RWPE2 (cell line): ENCODE measurements around the gene ADCY1.

Experiments used
- ATAC-seq: fragments of 200-7000 bp; cut with Tn5 transposase; 3 replicates; pipeline ENCODE4 v1.9.1; 2021; ENCODE audit warnings: low read depth
- DNase-seq: peaks from one replicate; pipeline ENCODE4 v3.0.0-alpha.2; 2020; ENCODE audit warnings: low spot score
- H3K27ac ChIP-seq: fragments of 450-650 bp; 2 replicates; pipeline ENCODE4 v1.5.1; 2017; ENCODE audit warnings: mild to moderate bottlenecking; ENCODE audit not compliant: poor library complexity, severe bottlenecking
- H3K27me3 ChIP-seq: fragments of 250-450 bp; sonication (Bioruptor Pico); 2 replicates; pipeline ENCODE4 v1.5.1; 2021; ENCODE audit warnings: mild to moderate bottlenecking, moderate library complexity; ENCODE audit not compliant: insufficient read depth, poor library complexity, severe bottlenecking
- H3K36me3 ChIP-seq: fragments of 250-450 bp; sonication (Bioruptor Pico); 2 replicates; pipeline ENCODE4 v1.5.1; 2020; ENCODE audit warnings: low read depth, mild to moderate bottlenecking, moderate library complexity
- H3K4me1 ChIP-seq: fragments of 250-450 bp; sonication (Bioruptor Pico); 2 replicates; pipeline ENCODE4 v1.5.1; 2021; ENCODE audit warnings: mild to moderate bottlenecking, moderate library complexity; ENCODE audit not compliant: insufficient read depth, poor library complexity, severe bottlenecking
- H3K4me3 ChIP-seq: fragments of 250-450 bp; sonication (Bioruptor Pico); 2 replicates; pipeline ENCODE4 v1.5.1; 2021; ENCODE audit warnings: mild to moderate bottlenecking, moderate library complexity; ENCODE audit not compliant: severe bottlenecking
- H3K9me3 ChIP-seq: fragments of 250-450 bp; sonication (Bioruptor Pico); 2 replicates; pipeline ENCODE4 v1.5.1; 2021; ENCODE audit warnings: mild to moderate bottlenecking, moderate library complexity; ENCODE audit not compliant: severe bottlenecking
- CTCF ChIP-seq: fragments of 450-650 bp; IDR thresholded peaks from one replicate; pipeline ENCODE4 v1.5.1; 2017; ENCODE audit warnings: mild to moderate bottlenecking, moderate library complexity; ENCODE audit not compliant: poor library complexity, severe bottlenecking

The ADCY1 gene

GRCh38 chr7:45659496-45660139 lies 85.5 kb downstream of the ADCY1 start:
- no peak for TF ChIP-seq CTCF
- H3K4me1 ChIP-seq: no peaks in the 10 kb centered on the region

DNA sequence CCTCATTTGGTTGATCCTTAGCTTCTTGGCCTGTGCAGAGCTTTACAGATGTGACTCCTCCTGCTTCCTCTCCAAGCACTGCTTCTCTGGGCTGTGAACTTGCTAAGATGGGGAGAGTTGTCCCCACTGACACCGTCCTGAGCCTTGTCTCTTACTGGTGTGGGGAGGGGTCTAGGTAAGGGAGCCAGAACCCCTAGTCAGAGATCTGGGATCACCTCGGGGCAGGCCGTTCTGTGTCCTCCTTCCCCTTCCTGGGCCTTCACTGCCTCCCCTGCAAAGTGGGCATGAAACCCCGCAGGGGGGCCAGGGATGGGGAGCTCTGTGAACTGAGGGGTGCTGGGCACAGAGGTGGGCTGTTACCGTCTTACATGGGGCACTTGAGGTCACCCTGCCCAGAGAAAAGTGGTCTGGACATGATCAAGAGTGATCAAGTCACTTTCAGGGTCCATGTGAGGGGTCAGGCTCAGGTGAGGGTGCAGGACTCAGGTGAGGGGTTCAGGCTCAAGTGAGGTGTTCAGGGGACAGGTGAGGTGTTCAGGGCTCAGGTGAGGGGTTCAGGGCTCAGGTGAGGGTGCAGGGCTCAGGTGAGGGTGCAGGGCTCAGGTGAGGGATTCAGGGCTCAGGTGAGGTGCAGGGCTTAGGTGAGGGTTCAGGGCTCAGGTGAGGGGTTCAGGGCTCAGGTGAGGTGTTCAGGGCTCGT lies 86.2 kb downstream of the ADCY1 start:
- no peaks in the 10 kb centered on the region for H3K9me3 ChIP-seq
- ATAC-seq (no peak), DNase-seq (no peak)
- H3K4me3 ChIP-seq: no peak overlapping the region
- H3K4me1 ChIP-seq: no peaks in the 10 kb centered on the region
- no peaks in the 10 kb centered on the region for H3K36me3 ChIP-seq
- H3K27me3 ChIP-seq: no peaks in the 10 kb centered on the region
- H3K27ac ChIP-seq: no peak overlapping the region
- no peak for TF ChIP-seq CTCF

More at GRCh38 chr7:45659496-45660139, 85.5 kb downstream of the ADCY1 start:
- Histone ChIP-seq H3K9me3 (no peaks in the 10 kb centered on the region), H3K4me3 (no peak overlapping the region), H3K27me3 (no peaks in the 10 kb centered on the region), H3K36me3 (no peaks in the 10 kb centered on the region), H3K27ac (no peak overlapping the region)
- DNase-seq: no peak
- no peak for ATAC-seq

DNA sequence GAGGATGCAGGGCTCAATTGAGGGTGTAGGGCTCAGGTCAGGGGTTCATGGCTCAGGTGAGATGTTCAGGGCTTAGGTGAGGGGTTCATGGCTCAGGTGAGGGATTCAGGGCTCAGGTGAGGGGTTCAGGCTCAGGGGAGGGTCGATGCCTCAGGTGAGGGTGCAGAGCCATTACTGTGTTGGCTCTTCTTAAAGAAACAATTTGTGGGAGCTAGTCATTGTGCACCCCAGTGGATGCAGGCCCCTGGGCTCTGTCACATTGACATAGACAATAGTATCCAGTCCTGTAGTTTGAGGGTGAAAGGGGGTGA lies 86.7 kb downstream of the ADCY1 start:
- H3K4me3 ChIP-seq: no peak overlapping the region
- DNase-seq: no peak
- H3K9me3 ChIP-seq: no peaks in the 10 kb centered on the region
- H3K4me1 ChIP-seq: no peaks in the 10 kb centered on the region
- H3K36me3 ChIP-seq: no peaks in the 10 kb centered on the region
- no peak for TF ChIP-seq CTCF
- H3K27me3 ChIP-seq: no peaks in the 10 kb centered on the region
- ATAC-seq: no peak
- H3K27ac ChIP-seq: no peak overlapping the region

- Histone ChIP-seq H3K36me3 (no peaks in the 10 kb centered on the region), H3K27ac (no peak overlapping the region), H3K27me3 (no peaks in the 10 kb centered on the region), H3K4me1 (no peaks in the 10 kb centered on the region), H3K4me3 (no peak overlapping the region), H3K9me3 (no peaks in the 10 kb centered on the region)
- no peak for TF ChIP-seq CTCF
- ATAC-seq: no peak
- no peak for DNase-seq
These were observed 87.3 kb downstream of the ADCY1 start for GRCh38 chr7:45661302-45661995.
